ENCODE measurements around the gene TFDP1.

TFDP1 gene

DNA sequence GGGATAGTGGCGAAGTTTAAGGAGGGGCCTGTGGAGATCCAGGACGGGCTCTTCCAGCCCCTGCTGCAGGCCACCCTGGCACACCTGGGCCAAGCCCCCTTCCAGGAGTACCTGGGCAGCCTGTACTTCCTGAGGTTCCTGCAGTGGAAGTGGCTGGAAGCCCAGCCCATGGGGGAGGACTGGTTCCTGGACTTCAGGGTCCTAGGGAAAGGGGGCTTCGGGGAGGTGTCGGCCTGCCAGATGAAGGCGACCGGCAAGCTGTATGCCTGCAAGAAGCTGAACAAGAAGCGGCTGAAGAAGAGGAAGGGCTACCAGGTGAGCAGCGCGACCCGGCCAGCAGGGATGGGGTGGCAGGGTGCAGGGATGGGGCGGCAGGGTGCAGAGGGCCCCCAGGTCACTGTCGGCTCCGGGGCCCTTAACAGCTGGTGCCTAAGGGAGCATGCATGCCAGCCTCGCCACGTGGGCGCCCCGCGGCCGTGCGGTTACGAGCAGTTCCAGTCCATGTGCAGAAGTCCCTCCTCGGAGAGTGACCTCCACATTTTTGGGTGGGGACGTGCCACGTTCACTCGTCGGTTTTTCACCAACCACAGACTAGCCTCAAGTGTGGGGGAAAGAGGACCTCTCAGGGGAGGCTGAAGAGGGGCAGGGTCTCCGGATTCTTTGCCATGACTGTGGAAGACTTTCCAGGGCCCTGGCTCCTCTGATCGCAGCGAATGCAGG is 83.4 kb downstream of the TFDP1 start:
- DNase-seq: no peak

DNA sequence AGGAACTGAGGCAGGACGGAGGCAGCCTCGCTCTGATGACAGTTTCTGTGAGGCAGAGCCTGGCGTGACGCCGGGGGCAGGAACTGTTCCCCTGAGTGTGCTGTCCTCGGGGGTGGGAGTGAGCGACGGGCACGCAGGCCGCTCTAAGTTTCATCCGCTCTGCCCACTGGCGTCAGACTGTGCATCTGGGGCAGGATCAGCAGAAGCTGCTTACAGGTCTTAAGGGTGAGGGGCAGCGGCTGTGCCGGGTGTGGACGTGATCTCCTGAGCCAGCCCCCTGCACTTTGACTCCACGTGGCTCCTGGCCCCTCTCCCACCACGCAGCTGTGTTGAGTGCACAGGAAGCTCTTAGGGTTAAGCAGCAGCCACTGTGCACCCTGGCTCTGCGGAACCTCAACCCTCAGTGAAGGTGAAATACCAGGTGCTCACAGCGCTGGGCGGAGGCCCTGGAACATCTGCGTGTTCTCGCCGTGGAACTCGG is 84.0 kb downstream of the TFDP1 start:
- no peak for DNase-seq

DNA sequence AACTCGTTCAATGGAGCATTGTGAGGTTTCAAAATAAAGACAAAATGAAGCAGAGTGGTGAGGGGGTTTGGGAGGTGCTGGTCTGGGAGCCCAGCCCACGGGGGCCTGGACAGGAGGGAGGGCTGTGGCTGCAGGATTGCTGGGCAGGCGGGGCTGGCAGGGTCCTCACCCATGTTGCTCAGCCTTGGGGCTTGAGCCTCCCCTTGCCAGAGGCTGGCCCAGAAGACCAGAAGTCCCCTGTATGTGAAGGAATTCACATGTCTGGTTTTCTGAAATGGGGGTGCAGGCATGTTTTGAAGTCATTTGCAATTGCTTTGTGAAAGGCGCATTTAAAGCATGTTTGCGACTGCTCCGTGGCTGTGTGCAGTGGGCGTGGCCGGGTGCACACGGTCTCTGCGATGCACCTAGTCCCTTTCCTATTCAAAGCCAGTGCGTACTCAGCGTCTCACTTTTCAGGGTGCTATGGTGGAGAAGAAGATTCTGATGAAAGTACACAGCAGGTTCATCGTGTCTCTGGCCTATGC is 84.7 kb downstream of the TFDP1 start:
- no peak for DNase-seq

DNA sequence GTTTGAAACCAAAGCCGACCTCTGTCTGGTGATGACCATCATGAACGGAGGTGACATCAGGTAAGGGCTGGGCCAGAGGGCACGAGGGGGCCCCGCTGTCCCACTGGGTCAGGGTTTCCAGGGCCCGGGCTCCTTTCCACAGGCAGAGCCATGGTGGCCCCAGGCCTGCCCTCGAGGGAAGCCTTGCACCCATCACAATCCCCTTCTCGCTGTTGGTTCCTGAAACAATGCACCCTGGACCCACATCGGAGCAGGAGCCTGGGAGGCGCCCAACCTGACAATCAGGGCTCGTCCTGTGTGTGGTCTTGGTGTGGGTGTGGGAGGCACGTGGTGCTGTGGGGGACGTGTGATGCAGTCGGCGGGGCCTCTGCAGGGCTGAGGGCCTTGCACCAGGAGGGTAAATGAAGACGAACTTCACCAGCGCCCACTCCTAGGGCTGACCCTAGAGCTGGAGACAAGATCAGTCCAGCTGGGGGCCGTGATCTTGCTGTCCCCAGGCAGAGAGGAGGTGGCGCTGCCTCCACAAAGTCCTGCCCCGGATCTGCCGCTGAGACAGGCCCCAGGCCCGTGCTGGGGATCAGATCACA is 85.3 kb downstream of the TFDP1 start:
- DNase-seq: no peak

DNA sequence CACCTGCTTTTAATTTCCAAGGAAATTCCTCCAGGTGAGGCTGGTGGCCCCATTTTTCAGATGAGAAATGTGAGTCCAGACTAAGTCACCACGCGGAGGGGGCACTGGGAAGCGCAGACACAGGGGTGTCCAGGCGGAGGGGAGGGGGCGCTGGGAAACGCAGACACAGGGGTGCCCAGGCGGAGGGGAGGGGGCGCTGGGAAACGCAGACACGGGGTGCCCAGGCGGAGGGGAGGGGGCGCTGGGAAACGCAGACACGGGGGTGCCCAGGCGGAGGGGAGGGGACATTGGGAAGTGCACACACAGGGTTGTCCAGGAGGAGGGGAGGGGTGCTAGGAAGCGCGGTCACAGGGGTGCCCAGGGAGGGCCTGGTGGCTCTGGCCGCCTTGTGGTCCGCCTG is 86.0 kb downstream of the TFDP1 start:
- no peak for DNase-seq

DNA sequence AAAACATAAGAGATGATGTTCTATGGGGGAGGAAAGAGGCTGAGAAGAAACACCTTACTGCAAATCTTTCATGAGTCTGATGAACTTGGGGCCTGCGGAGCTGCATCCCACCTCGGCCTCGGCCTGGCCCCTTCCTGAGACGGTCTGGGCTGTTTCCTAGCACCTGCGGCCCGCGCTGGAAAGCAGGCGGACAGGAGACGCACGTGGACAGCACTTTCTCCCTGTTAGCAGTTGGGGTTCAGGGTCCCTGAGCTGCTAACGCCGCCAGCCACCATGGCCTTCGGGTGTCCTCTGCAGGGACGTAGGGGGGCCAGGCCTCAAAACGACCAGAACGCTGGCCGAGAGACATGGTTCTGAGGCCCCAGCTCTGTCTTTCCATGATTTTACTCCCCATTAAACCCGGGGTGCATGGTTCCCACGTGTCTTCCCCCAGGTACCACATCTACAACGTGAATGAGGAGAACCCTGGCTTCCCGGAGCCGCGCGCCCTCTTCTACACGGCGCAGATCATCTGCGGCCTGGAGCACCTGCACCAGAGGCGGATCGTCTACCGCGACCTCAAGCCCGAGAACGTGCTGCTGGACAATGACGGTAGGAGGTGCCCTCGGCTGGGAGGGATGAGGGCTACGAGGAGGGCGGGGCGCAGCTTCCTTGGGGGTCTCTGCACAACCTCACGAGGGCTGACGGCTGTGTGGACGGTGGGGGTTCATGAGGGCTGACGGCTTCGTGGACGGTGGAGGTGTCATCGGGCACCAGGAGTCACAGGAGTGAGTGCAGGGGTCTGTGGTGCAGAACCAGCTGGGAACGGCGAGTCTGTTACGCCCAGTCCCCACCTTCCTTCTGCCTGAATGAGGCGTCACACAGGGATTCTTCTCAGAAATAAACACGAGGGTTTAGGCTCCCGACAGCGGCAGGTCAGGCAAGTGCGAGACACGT is 86.8 kb downstream of the TFDP1 start:
- no peak for DNase-seq

DNA sequence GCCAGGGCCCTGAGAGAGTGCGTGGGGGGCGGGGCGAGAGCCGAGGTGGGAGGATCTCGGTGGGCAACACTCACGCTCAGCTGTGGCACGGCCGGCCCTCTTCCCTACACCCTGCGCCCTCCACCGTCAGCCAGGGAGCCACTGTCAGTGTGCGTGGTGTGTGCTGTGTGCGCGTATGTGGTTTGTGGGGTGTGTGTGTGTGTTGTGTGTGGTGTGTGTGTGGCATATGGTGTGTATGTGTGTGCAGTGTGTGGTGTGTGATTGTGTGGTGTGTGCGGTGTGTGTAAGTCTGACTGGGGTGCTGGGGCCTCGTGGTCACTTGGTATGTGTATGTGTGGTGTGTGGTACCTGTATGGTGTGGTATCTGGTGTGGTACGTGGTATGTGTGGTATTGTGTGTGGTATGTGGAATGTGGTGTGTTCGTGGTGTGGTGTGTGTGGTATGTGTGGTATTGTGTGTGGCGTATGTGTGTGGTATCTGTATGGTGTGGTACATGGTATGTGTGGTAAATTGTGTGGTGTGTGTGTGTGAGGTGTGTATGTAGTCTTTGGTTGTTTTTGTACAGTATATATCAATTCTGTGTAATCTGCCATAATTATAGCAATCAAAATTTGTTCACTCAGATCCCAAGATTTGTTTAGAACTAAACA is 87.6 kb downstream of the TFDP1 start:
- no peak for DNase-seq
